HL-60/S4 (cell line): ENCODE data around the gene TBC1D5.
"Not testable (repeated sequence)": the region's sequence is repeated elsewhere in the genome, so short reads cannot be mapped to it uniquely, and the experiment has no call there.

Source experiments
- in situ Hi-C: fragments of 300-500 bp; cut with MboI; formaldehyde crosslinking; loops from 2 replicates; pipeline ENCODE4 v1.14.3; 2022; ENCODE audit warnings: low sequenced_read_pairs

TBC1D5 gene

GRCh38 chr3:17552351-17552750, 190.1 kb downstream of the TBC1D5 start:
- in situ Hi-C loops = no loop called here

GRCh38 chr3:17551895-17552294, 190.5 kb downstream of the TBC1D5 start:
- in situ Hi-C loops = no loop called here

GRCh38 chr3:17551333-17551732, 191.1 kb downstream of the TBC1D5 start:
- in situ Hi-C loops = no loop called here

GRCh38 chr3:17550624-17551023, 191.8 kb downstream of the TBC1D5 start:
- in situ Hi-C loops = no loop called here

- in situ Hi-C loops = no loop called here
Measured at GRCh38 chr3:17546500-17547255, 195.8 kb downstream of the TBC1D5 start.

- in situ Hi-C loops = no loop called here
Measured at GRCh38 chr3:17544632-17545031, 197.8 kb downstream of the TBC1D5 start.

- in situ Hi-C loops = no loop called here
Measured at GRCh38 chr3:17542591-17542990, 199.8 kb downstream of the TBC1D5 start.

- in situ Hi-C loops = no loop called here
Measured at GRCh38 chr3:17539436-17539835, 203.0 kb downstream of the TBC1D5 start.

GRCh38 chr3:17535274-17535673, 207.2 kb downstream of the TBC1D5 start:
- in situ Hi-C loops = no loop called here

- in situ Hi-C loops = not testable (repeated sequence)
Measured at GRCh38 chr3:17532446-17532845, 210.0 kb downstream of the TBC1D5 start.

GRCh38 chr3:17529677-17530076, 212.8 kb downstream of the TBC1D5 start:
- in situ Hi-C loops = no loop called here

- in situ Hi-C loops = no loop called here
Measured at GRCh38 chr3:17518189-17519059, 224.0 kb downstream of the TBC1D5 start.

GRCh38 chr3:17515445-17516234, 226.8 kb downstream of the TBC1D5 start:
- in situ Hi-C loops = no loop called here

GRCh38 chr3:17514597-17514996, 227.8 kb downstream of the TBC1D5 start:
- in situ Hi-C loops = no loop called here

GRCh38 chr3:17510265-17510664, 232.2 kb downstream of the TBC1D5 start:
- in situ Hi-C loops = no loop called here

GRCh38 chr3:17508180-17508752, 234.2 kb downstream of the TBC1D5 start:
- in situ Hi-C loops = no loop called here

- in situ Hi-C loops = no loop called here
Measured at GRCh38 chr3:17507480-17507879, 235.0 kb downstream of the TBC1D5 start.

GRCh38 chr3:17505856-17506255, 236.6 kb downstream of the TBC1D5 start:
- in situ Hi-C loops = no loop called here

GRCh38 chr3:17501745-17502144, 240.7 kb downstream of the TBC1D5 start:
- in situ Hi-C loops = no loop called here

- in situ Hi-C loops = no loop called here
Measured at GRCh38 chr3:17500618-17501017, 241.8 kb downstream of the TBC1D5 start.
